Nephron progenitor cell (in vitro differentiated cells): ENCODE results near the gene LILRA5.
"Not testable (repeated sequence)": the region's sequence is repeated elsewhere in the genome, so short reads cannot be mapped to it uniquely, and the experiment has no call there.

Source experiments
- DNase-seq: peaks from one replicate; pipeline ENCODE4 v3.0.0; 2021
- H3K27ac Mint-ChIP-seq: 2 replicates; pipeline ENCODE4 v1.8.0; 2021; ENCODE audit warnings: mild to moderate bottlenecking, moderate library complexity, mixed read lengths
- H3K27me3 Mint-ChIP-seq: 2 replicates; pipeline ENCODE4 v1.8.0; 2021; ENCODE audit warnings: mild to moderate bottlenecking, low read depth, mixed read lengths; ENCODE audit not compliant: poor library complexity
- H3K36me3 Mint-ChIP-seq: 2 replicates; pipeline ENCODE4 v1.8.0; 2021; ENCODE audit warnings: low read depth, mixed read lengths
- H3K4me1 Mint-ChIP-seq: 2 replicates; pipeline ENCODE4 v1.8.0; 2021; ENCODE audit warnings: mixed read lengths
- H3K4me3 Mint-ChIP-seq: 2 replicates; pipeline ENCODE4 v1.8.0; 2021; ENCODE audit warnings: mild to moderate bottlenecking, moderate library complexity, mixed read lengths
- H3K9me3 Mint-ChIP-seq: 2 replicates; pipeline ENCODE4 v1.8.0; 2021; ENCODE audit warnings: mild to moderate bottlenecking, moderate library complexity, mixed read lengths
- TF ChIP-seq, protein P1 (sequence below): fragments of 200-600 bp; sonication (generic); IDR thresholded peaks from 2 replicates; pipeline ENCODE4 v1.5.0; 2021; ENCODE audit warnings: antibody characterized with exemption

The LILRA5 gene

DNA sequence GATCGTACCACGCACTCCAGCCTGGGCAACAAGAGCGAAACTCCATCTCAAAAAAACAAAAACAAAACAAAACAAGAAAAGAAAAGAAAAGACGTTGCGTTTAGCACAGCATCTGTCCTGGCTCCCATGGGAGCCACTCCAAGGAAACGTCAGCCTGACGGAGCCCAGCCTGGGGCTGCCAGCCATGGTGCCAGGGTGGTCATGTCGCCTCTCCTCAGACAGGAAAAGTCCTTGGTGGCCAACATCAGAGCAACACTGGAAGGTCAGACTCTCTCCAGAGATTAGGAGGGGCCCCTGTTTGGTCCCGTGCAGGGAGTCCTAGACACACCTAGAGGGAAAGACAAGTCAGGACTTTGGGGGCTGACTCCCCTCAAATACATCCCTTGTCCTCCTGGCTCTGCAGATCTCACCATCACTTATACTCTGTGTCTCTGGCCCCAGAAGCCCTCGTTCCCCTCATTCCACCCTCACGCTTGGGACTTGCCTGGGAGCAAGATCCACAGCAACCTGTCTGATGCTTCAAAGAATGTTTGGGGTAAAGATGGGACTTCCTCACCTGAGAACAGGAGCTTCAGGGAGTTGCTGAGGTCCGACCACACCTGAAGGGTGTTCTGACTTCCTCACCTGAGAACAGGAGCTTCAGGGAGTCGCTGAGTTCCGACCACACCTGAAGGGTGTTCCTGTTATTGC lies 16.7 kb upstream of the LILRA5 start:
- Mint-ChIP-seq H3K27ac (no peak overlapping the region), H3K4me1 (no peaks in the 10 kb centered on the region), H3K4me3 (no peak overlapping the region), H3K27me3 (peaks cover 13% of the 10 kb centered on the region), H3K36me3 (no peaks in the 10 kb centered on the region), H3K9me3 (peaks cover 40% of the 10 kb centered on the region)
- no peak for DNase-seq
- TF ChIP-seq, protein P1, sequence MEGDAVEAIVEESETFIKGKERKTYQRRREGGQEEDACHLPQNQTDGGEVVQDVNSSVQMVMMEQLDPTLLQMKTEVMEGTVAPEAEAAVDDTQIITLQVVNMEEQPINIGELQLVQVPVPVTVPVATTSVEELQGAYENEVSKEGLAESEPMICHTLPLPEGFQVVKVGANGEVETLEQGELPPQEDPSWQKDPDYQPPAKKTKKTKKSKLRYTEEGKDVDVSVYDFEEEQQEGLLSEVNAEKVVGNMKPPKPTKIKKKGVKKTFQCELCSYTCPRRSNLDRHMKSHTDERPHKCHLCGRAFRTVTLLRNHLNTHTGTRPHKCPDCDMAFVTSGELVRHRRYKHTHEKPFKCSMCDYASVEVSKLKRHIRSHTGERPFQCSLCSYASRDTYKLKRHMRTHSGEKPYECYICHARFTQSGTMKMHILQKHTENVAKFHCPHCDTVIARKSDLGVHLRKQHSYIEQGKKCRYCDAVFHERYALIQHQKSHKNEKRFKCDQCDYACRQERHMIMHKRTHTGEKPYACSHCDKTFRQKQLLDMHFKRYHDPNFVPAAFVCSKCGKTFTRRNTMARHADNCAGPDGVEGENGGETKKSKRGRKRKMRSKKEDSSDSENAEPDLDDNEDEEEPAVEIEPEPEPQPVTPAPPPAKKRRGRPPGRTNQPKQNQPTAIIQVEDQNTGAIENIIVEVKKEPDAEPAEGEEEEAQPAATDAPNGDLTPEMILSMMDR = no peak

DNA sequence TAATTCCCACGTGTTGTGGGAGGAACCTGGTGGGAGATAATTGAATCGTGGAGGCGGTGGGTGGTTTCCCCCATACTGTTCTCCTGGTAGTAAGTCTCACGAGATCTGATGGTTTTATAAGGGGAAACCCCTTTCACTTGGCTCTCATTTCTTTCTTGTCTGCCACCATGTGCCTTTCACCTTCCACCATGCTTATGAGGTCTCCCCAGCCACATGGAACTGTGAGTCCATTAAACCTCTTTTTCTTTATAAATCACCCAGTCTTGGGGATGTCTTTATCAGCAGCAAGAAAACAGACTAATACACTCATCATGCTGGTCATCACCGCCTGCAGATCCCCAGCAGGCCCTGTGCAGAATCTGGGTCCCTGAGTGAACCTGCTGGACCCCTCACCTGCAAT lies 15.8 kb upstream of the LILRA5 start:
- DNase-seq, H3K4me1 Mint-ChIP-seq, H3K4me3 Mint-ChIP-seq, H3K27ac Mint-ChIP-seq, H3K36me3 Mint-ChIP-seq: not testable (repeated sequence)
- Mint-ChIP-seq H3K9me3 (peaks cover 40% of the 10 kb centered on the region), H3K27me3 (peaks cover 13% of the 10 kb centered on the region)

DNA sequence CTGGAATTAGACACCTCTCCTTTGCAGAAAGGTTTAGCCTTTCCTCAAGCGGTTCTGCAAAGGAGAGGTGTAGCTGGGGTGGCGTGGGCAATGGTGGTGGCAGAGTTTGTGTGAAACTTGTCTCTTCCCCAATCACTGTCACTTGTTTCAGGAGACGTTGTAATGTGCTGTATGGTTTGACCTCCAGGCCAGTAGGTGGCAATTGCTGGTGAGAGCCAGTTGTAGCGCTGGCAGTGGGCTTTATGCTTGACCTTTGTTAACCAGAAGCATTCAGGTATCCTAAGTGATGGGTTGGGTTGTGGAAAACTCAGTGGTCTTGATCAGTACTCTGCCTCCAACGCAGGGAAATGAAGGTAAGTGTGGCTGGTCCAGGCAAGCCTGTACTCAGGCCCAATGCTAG lies 12.7 kb upstream of the LILRA5 start:
- H3K9me3 Mint-ChIP-seq = peaks cover 47% of the 10 kb centered on the region
- H3K27me3 Mint-ChIP-seq = peaks cover 11% of the 10 kb centered on the region
- no peak overlapping the region for H3K27ac Mint-ChIP-seq
- H3K4me1 Mint-ChIP-seq = no peaks in the 10 kb centered on the region
- TF ChIP-seq, protein P1 = no peak
- no peak overlapping the region for H3K4me3 Mint-ChIP-seq
- no peaks in the 10 kb centered on the region for H3K36me3 Mint-ChIP-seq
- DNase-seq = no peak

DNA sequence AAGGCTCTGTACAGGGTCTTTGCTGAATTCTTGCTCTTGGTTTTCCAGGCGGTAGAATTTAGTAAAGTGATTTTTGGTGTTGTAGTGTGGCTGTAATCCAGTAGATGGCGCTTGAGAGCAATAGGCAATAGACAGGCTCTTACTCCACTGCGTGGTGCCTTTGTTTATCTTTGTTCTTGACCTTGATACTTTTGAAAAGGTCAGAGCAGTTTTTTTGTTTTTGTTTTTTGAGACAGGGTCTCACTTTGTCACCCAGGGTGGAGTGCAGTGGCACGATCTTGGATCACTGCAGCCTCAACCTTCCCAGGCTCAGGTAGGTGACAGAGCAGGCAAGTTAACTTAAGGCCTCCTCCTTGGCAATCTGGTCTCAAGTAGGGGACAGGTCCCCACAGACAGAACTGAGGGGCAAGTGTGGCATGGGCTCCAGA lies 12.2 kb upstream of the LILRA5 start:
- Mint-ChIP-seq H3K4me3 (no peak overlapping the region), H3K36me3 (no peaks in the 10 kb centered on the region), H3K4me1 (no peaks in the 10 kb centered on the region), H3K9me3 (peaks cover 51% of the 10 kb centered on the region), H3K27me3 (peaks cover 11% of the 10 kb centered on the region), H3K27ac (no peak overlapping the region)
- peak; percentile 40 for DNase-seq
- TF ChIP-seq, protein P1 = peak; percentile 77

DNA sequence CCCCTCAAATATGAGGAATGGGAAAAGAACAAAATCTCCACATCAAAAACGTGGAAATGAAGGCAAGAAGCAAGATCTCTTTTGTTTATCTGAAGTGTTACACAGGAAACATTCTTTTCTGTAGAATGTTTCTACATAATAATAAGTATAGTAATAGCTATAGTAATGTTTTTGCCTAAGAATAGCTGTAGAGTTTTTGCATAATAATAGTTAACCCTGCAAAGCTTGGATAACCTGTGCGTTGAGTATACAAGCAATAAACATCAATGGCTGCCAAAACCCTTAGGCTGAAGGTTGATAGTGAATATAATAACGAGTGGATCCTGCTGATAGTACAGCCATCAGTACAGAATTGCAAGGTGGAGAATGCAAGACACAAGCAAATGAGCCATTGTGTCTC lies 11.1 kb upstream of the LILRA5 start:
- Mint-ChIP-seq H3K36me3 (no peaks in the 10 kb centered on the region), H3K9me3 (peaks cover 51% of the 10 kb centered on the region), H3K4me1 (no peaks in the 10 kb centered on the region), H3K27ac (no peak overlapping the region), H3K4me3 (no peak overlapping the region), H3K27me3 (peaks cover 11% of the 10 kb centered on the region)
- TF ChIP-seq, protein P1 = no peak
- no peak for DNase-seq

DNA sequence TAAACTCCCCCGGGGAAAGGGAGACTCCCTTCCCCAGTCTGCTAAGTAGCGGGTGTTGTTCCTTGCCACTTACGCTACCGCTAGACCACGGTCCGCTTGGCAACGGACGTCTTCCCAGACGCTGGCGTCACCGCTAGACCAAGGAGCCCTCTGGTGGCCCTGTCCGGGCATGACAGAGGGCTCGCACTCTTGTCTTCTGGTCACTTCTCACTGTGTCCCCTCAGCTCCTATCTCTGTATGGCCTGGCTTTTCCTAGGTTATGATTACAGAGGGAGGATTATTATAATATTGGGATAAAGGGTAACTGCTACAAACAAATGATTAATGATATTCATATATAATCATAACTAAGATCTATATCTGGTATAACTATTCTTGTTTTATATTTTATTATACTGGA lies 10.0 kb upstream of the LILRA5 start:
- not testable (repeated sequence) for H3K36me3 Mint-ChIP-seq, H3K4me1 Mint-ChIP-seq, H3K27ac Mint-ChIP-seq, H3K27me3 Mint-ChIP-seq, DNase-seq, H3K4me3 Mint-ChIP-seq
- peaks cover 54% of the 10 kb centered on the region for H3K9me3 Mint-ChIP-seq

DNA sequence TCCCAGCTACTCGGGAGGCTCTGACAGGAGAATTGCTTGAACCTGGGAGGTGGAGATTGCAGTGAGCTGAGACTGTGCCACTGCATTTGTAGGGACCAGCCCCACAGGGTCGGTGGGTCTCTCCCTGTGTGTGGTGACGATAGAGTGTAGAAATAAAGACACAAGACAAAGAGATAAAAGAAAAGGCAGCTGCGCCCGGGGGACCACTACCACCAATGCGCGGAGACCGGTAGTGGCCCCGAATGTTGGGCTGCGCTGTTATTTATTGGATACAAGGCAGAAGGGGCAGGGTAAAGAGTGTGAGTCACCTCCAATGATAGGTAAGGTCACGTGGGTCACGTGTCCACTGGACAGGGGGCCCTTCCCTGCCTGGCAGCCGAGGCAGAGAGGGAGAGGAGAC lies 9.3 kb upstream of the LILRA5 start:
- H3K27ac Mint-ChIP-seq, DNase-seq, H3K36me3 Mint-ChIP-seq, H3K4me1 Mint-ChIP-seq, H3K4me3 Mint-ChIP-seq, H3K27me3 Mint-ChIP-seq: not testable (repeated sequence)
- peaks cover 56% of the 10 kb centered on the region for H3K9me3 Mint-ChIP-seq
